Nephron (organoid): ENCODE data around the gene GALNT7.
A peak's percentile ranks its signal among the peaks of the same experiment; 100 is the strongest.

Experiments
- H3K27ac Mint-ChIP-seq, 3 experiments: 2 replicates each; pipeline ENCODE4 v1.8.0; 2020; ENCODE audit warnings: mixed read lengths in 3 of 3, mild to moderate bottlenecking in 2 of 3, moderate library complexity in 1 of 3
- H3K27me3 Mint-ChIP-seq: 2 replicates; pipeline ENCODE4 v1.8.0; 2021; ENCODE audit warnings: low read depth, mild to moderate bottlenecking, moderate library complexity, mixed read lengths
- H3K36me3 Mint-ChIP-seq: 2 replicates; pipeline ENCODE4 v1.8.0; 2020; ENCODE audit warnings: low read depth, mixed read lengths
- H3K4me1 Mint-ChIP-seq: 2 replicates; pipeline ENCODE4 v1.8.0; 2020; ENCODE audit warnings: mixed read lengths
- H3K4me3 Mint-ChIP-seq, 3 experiments: 2 replicates each; pipeline ENCODE4 v1.8.0; 2020; ENCODE audit warnings: mild to moderate bottlenecking in 3 of 3, mixed read lengths in 3 of 3, moderate library complexity in 2 of 3
- H3K9me3 Mint-ChIP-seq: 2 replicates; pipeline ENCODE4 v1.8.0; 2020; ENCODE audit warnings: mixed read lengths
- TF ChIP-seq, protein P1 (sequence below), 3 experiments: fragments of 200-600 bp; sonication (generic); IDR thresholded peaks; one replicate each; pipeline ENCODE4 v1.5.0; 2021; ENCODE audit warnings: antibody characterized with exemption in 3 of 3; ENCODE audit not compliant: unreplicated experiment in 3 of 3

The GALNT7 gene

DNA sequence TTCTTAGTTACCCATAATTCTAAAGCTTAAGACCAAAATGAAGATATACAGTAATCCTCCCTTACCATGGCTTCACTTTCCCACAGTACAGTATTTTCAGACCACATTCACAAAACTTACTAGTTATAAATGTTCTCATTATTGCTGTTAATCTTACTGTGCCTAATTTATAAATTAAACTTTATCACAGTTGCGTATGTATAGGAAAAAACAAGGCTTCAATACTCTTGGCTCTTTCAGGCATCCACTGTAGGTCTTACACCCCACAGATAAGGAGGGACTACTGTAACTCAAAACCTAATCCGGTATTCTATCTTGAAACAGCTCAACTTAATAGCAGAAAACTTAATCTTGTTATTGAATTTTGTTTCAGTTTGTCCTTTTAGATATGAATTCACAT, 162.0 kb downstream of the GALNT7 start:
- no peak overlapping the region for H3K4me3 Mint-ChIP-seq
- H3K27me3 Mint-ChIP-seq = no peaks in the 10 kb centered on the region
- H3K27ac Mint-ChIP-seq = no peak overlapping the region
- peaks cover 50% of the 10 kb centered on the region for H3K36me3 Mint-ChIP-seq
- H3K9me3 Mint-ChIP-seq = no peaks in the 10 kb centered on the region
- TF ChIP-seq, protein P1, sequence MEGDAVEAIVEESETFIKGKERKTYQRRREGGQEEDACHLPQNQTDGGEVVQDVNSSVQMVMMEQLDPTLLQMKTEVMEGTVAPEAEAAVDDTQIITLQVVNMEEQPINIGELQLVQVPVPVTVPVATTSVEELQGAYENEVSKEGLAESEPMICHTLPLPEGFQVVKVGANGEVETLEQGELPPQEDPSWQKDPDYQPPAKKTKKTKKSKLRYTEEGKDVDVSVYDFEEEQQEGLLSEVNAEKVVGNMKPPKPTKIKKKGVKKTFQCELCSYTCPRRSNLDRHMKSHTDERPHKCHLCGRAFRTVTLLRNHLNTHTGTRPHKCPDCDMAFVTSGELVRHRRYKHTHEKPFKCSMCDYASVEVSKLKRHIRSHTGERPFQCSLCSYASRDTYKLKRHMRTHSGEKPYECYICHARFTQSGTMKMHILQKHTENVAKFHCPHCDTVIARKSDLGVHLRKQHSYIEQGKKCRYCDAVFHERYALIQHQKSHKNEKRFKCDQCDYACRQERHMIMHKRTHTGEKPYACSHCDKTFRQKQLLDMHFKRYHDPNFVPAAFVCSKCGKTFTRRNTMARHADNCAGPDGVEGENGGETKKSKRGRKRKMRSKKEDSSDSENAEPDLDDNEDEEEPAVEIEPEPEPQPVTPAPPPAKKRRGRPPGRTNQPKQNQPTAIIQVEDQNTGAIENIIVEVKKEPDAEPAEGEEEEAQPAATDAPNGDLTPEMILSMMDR (IDR thresholded peaks at IDR 0.05; ENCODE audit: unreplicated experiment in 3 of 3) = no peak
- peaks cover 20% of the 10 kb centered on the region for H3K4me1 Mint-ChIP-seq

DNA sequence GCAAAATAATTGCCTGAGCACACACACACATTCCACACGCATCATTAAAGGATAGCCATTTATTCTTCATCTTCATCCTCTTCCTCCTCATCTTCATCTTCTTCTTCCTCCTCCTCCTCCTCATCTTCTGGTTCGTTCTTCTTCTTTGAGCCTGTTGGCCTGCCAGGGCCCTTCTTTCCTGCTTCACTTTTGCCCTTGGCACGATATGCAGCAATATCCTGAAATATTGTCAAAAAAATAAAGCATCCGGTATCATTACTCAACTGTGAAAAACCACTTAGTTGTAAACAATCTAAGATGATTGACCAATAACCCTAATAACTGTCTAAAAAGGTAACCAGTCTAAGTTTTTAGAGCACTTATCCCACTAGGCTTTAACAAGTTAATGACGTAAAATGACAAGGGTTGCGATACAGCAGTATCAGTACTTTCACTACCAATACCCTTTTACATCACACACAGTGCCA, 163.4 kb downstream of the GALNT7 start:
- peaks cover 38% of the 10 kb centered on the region for H3K36me3 Mint-ChIP-seq
- H3K9me3 Mint-ChIP-seq = no peaks in the 10 kb centered on the region
- no peaks in the 10 kb centered on the region for H3K27me3 Mint-ChIP-seq
- H3K27ac Mint-ChIP-seq = no peak overlapping the region
- TF ChIP-seq, protein P1 (IDR thresholded peaks at IDR 0.05; ENCODE audit: unreplicated experiment in 3 of 3) = no peak
- peaks cover 26% of the 10 kb centered on the region for H3K4me1 Mint-ChIP-seq
- H3K4me3 Mint-ChIP-seq = peak overlapping the region; percentile 92 to 94 (median 92)

DNA sequence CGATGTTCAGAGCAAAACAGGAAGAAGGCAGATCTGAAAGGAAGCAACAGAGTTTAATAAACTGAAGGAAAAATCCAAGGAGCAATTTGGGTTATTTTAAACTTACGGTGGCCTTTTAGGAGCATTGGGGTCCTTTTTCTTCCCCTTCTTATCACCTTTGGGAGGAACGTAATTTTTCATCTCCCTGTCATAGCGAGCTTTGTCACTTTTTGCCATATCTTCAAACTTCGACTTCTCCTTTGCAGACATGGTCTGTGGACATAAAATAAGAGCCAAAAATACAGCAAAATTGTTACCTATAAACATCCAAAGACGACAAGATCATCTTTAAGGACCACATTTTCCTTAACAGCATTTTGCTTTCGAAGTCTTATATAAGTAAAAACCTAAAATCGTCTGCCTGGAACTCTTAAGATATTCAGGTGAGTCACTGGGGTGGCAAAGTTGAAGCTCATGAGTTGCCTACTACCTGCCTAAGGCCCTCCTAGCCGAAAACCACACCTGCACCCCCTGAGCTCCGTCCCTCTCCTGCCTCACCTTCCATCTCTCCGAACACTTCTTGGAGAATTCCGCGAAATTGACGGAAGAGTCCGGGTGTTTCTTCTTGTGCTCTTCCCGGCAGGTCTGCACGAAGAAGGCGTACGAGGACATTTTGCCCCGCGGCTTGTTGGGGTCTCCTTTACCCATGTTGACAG, 164.5 kb downstream of the GALNT7 start:
- H3K4me3 Mint-ChIP-seq = peak overlapping the region; percentile 92 to 94 (median 92)
- no peaks in the 10 kb centered on the region for H3K9me3 Mint-ChIP-seq
- no peaks in the 10 kb centered on the region for H3K27me3 Mint-ChIP-seq
- H3K27ac Mint-ChIP-seq = peak overlapping the region; percentile 91 to 98 (median 97)
- H3K4me1 Mint-ChIP-seq = peaks cover 26% of the 10 kb centered on the region
- peaks cover 31% of the 10 kb centered on the region for H3K36me3 Mint-ChIP-seq
- TF ChIP-seq, protein P1 (IDR thresholded peaks at IDR 0.05; ENCODE audit: unreplicated experiment in 3 of 3) = no peak

DNA sequence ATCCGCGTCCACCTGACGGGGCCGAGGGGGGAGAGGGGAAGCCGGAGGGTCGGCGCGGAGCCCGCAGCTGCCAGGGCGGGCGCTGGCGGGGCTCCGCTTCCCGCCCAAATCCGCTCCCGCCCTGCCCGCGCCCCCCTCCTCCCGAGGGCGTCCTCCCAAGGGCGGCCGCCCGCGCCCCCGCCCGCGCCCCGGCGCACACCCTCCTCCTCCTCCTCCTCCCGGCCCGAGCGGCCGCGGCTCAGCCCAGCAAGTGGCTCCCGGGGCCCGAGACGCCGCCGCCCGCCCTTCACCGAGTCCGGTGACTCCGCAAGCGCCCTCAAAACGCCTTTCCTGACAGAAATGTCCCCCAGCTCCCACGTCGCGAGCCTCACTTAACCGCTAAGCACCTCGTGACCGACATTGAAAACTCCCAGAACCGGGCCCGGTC, 165.1 kb downstream of the GALNT7 start:
- TF ChIP-seq, protein P1 (IDR thresholded peaks at IDR 0.05; ENCODE audit: unreplicated experiment in 3 of 3) = no peak
- peaks cover 31% of the 10 kb centered on the region for H3K36me3 Mint-ChIP-seq
- H3K4me3 Mint-ChIP-seq = peak overlapping the region; percentile 94 to 98 (median 96)
- peak overlapping the region; percentile 97 to 99 (median 98) for H3K27ac Mint-ChIP-seq
- H3K27me3 Mint-ChIP-seq = no peaks in the 10 kb centered on the region
- no peaks in the 10 kb centered on the region for H3K9me3 Mint-ChIP-seq
- peaks cover 26% of the 10 kb centered on the region for H3K4me1 Mint-ChIP-seq

DNA sequence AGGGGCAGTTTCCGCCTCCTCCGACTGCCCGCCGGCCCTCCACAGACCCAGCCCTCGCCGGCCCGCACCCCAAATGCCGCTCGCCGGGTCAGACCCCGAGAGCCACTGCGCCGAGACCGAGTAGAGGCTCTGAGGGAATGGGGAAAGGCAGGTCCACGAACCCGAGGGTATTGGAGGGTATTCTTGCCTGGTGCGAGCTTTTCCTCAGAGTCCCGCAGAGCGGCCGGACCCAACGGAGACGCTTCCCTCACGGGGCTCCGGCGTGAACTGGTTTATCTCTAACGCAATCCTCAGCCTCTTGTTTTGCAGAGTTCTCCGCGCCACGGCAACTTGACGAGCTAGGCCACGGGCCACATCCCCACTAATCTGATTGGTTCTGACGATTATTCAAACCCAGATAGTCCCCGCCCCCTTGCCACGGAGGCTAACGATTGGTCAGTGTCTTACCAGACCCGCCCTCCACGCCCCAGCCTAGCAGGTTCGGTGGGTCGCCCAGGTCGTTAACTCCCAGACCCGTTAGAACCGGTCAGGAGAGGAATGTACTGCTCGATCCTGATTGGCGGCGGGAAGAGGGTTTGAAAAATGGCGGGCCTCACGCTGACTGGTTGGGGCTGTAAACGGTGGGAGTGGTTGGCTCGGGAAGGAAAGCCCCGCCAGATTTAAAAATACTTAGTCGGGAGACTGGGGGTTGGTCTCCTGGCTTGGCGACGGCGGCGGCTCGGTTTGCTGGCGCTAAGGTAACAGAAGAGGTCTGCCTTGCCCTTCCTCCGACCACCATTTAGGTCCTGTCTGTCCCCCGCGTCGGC, 165.7 kb downstream of the GALNT7 start, which contains the start of gene HMGB2:
Gene HMGB2 (minus strand): TSS at position 274 of the 806 bp plus-strand sequence. CDS start 709 bp downstream, outside the sequence.
- Mint-ChIP-seq H3K4me3 (peak within 1 kb of the TSS; percentile 94 to 98 (median 96)), H3K27me3 (no peaks in the 10 kb centered on the region), H3K27ac (peak within 1 kb of the TSS; percentile 97 to 99 (median 98)), H3K9me3 (no peaks in the 10 kb centered on the region), H3K4me1 (peaks cover 26% of the 10 kb centered on the region), H3K36me3 (peaks cover 27% of the 10 kb centered on the region)
- TF ChIP-seq, protein P1 (IDR thresholded peaks at IDR 0.05; ENCODE audit: unreplicated experiment in 3 of 3) = no peak
